Umbilical cord (tissue), 2 donors: ENCODE measurements around the gene PMEPA1. TPM values are rescaled to one million over a fixed set of nuclear protein-coding genes. Genes with fewer than 3 reads are reported as not detected.

Source experiments
- DNase-seq: peaks from one replicate; pipeline ENCODE4 v3.0.0-alpha.2; 2015; ENCODE audit warnings: low spot score
- total RNA-seq: library from RNA; depleted of rRNA; stranded (reverse); fragments of >200 nt; gene quantifications from one replicate; pipeline ENCODE4 v1.2.3, GENCODE V29; 2014; ENCODE audit warnings: low replicate concordance; ENCODE audit not compliant: insufficient read depth

PMEPA1 gene
- total RNA-seq, 1 donor from 2014 or later = 14.7 TPM

GRCh38 chr20:57736738-57737347, 27.0 kb upstream of the PMEPA1 start:
- DNase-seq = no peak

- DNase-seq = no peak
Observed at GRCh38 chr20:57735831-57736737, 26.3 kb upstream of the PMEPA1 start.

- no peak for DNase-seq
Observed at GRCh38 chr20:57734754-57735153, 24.9 kb upstream of the PMEPA1 start.

- DNase-seq = no peak
Observed at GRCh38 chr20:57732226-57732625, 22.4 kb upstream of the PMEPA1 start.

GRCh38 chr20:57728762-57729161, 18.9 kb upstream of the PMEPA1 start:
- DNase-seq = no peak

GRCh38 chr20:57727863-57728262, 18.0 kb upstream of the PMEPA1 start:
- DNase-seq = no peak

- no peak for DNase-seq
Observed at GRCh38 chr20:57725636-57726035, 15.8 kb upstream of the PMEPA1 start.

- no peak for DNase-seq
Observed at GRCh38 chr20:57724610-57725405, 15.0 kb upstream of the PMEPA1 start.

- DNase-seq = no peak
Observed at GRCh38 chr20:57723816-57724215, 14.0 kb upstream of the PMEPA1 start.

GRCh38 chr20:57719951-57720350, 10.1 kb upstream of the PMEPA1 start:
- no peak for DNase-seq

- peak; percentile 99 for DNase-seq
Observed at GRCh38 chr20:57718490-57719009, 8.7 kb upstream of the PMEPA1 start.

- no peak for DNase-seq
Observed at GRCh38 chr20:57717797-57718196, 8.0 kb upstream of the PMEPA1 start.

GRCh38 chr20:57716901-57717300, 7.1 kb upstream of the PMEPA1 start:
- no peak for DNase-seq

GRCh38 chr20:57716202-57716601, 6.4 kb upstream of the PMEPA1 start:
- DNase-seq = no peak

GRCh38 chr20:57715268-57715904, 5.6 kb upstream of the PMEPA1 start:
- no peak for DNase-seq

- no peak for DNase-seq
Observed at GRCh38 chr20:57714409-57715267, 4.8 kb upstream of the PMEPA1 start.

GRCh38 chr20:57713951-57714350, 4.1 kb upstream of the PMEPA1 start:
- no peak for DNase-seq

- DNase-seq = no peak
Observed at GRCh38 chr20:57713505-57713903, 3.7 kb upstream of the PMEPA1 start.

- DNase-seq = no peak
Observed at GRCh38 chr20:57712851-57713504, 3.2 kb upstream of the PMEPA1 start.

- no peak for DNase-seq
Observed at GRCh38 chr20:57712341-57712740, 2.5 kb upstream of the PMEPA1 start.
